Smooth muscle cell (in vitro differentiated cells): ENCODE data around the gene SSBP3. TPM values are rescaled to one million over a fixed set of nuclear protein-coding genes. Genes with fewer than 3 reads are reported as not detected.

Experiments used
- DNase-seq: peaks from one replicate; lab custom pipeline; 2025; ENCODE audit not compliant: unreplicated experiment; lab: John Stamatoyannopoulos, UW
- H2AFZ ChIP-seq: fragments of 200-600 bp; sonication (generic); 2 replicates; pipeline ENCODE4 v1.6.0; 2016; ENCODE audit warnings: antibody characterized with exemption, low read depth, mild to moderate bottlenecking
- H3F3A ChIP-seq: fragments of 200-600 bp; sonication (generic); 2 replicates; pipeline ENCODE4 v1.6.0; 2017; ENCODE audit warnings: antibody characterized with exemption, low read depth
- H3K27ac ChIP-seq: fragments of 200-600 bp; sonication (generic); 2 replicates; pipeline ENCODE4 v1.5.1; 2016; ENCODE audit warnings: low read depth, mild to moderate bottlenecking
- H3K27me3 ChIP-seq: fragments of 200-600 bp; sonication (generic); 2 replicates; pipeline ENCODE4 v1.6.1; 2016; ENCODE audit warnings: low read depth, mild to moderate bottlenecking
- H3K36me3 ChIP-seq: fragments of 200-600 bp; sonication (generic); 2 replicates; pipeline ENCODE4 v1.5.1; 2016; ENCODE audit warnings: low read depth
- H3K4me1 ChIP-seq: fragments of 200-600 bp; sonication (generic); 2 replicates; pipeline ENCODE4 v1.5.1; 2016; ENCODE audit warnings: low read depth
- H3K4me2 ChIP-seq: fragments of 200-600 bp; sonication (generic); 2 replicates; pipeline ENCODE4 v1.6.0; 2016; ENCODE audit warnings: mild to moderate bottlenecking
- H3K4me3 ChIP-seq: fragments of 200-600 bp; sonication (generic); 2 replicates; pipeline ENCODE4 v1.5.1; 2016; ENCODE audit warnings: mild to moderate bottlenecking
- H3K79me2 ChIP-seq: fragments of 200-600 bp; sonication (generic); 2 replicates; pipeline ENCODE4 v1.6.0; 2016; ENCODE audit warnings: low read depth, mild to moderate bottlenecking
- H3K9ac ChIP-seq: fragments of 200-600 bp; sonication (generic); 2 replicates; pipeline ENCODE4 v1.6.0; 2016; ENCODE audit warnings: low read depth
- H3K9me3 ChIP-seq: fragments of 200-600 bp; sonication (generic); replicated peaks from 2 replicates; pipeline ENCODE4 v1.5.1; 2016; ENCODE audit warnings: low read depth
- H4K20me1 ChIP-seq: fragments of 200-600 bp; sonication (generic); 2 replicates; pipeline ENCODE4 v1.6.0; 2016; ENCODE audit warnings: low read depth
- CTCF ChIP-seq: fragments of 200-600 bp; sonication (generic); IDR thresholded peaks from 2 replicates; pipeline ENCODE4 v1.5.1; 2017; ENCODE audit warnings: borderline replicate concordance, mild to moderate bottlenecking, antibody characterized with exemption; ENCODE audit not compliant: insufficient read depth, poor library complexity, severe bottlenecking
- WGBS: methylation state at CpG from one replicate; pipeline ENCODE4 v1.1.7; 2016; ENCODE audit warnings: low lambda C conversion rate; 5-methylcytosine and 5-hydroxymethylcytosine counted together
- polyA plus RNA-seq: library from polyadenylated mRNA; unstranded; fragments of >200 nt; fragmentation: Nextera tagmentation; extraction: Ambion mirVana; gene quantifications from 2 replicates; pipeline ENCODE4 v1.2.1, GENCODE V29; 2016
- total RNA-seq: library from RNA; depleted of rRNA; stranded (reverse); fragments of >200 nt; gene quantifications from 2 replicates; pipeline ENCODE4 v1.2.3, GENCODE V29; 2014

SSBP3 gene
- total and polyA plus RNA-seq, 2 experiments from 2014 or later = 26.5 to 30.1 TPM

GRCh38 chr1:54410359-54410758 lies 4.2 kb upstream of the SSBP3 start:
- Histone ChIP-seq H3F3A (peaks cover 9% of the 10 kb centered on the region), H4K20me1 (peaks cover 2% of the 10 kb centered on the region), H3K4me1 (peaks cover 12% of the 10 kb centered on the region), H3K27ac (no peak overlapping the region), H3K27me3 (no peaks in the 10 kb centered on the region), H3K4me2 (no peak overlapping the region), H3K79me2 (peaks cover 2% of the 10 kb centered on the region), H3K36me3 (no peaks in the 10 kb centered on the region), H3K9ac (no peak overlapping the region), H3K9me3 (no peaks in the 10 kb centered on the region), H2AFZ (no peak overlapping the region), H3K4me3 (no peak overlapping the region)
- DNase-seq = no peak
- WGBS = 97% methylated on average over 9 of the region's 9 CpGs
- no peak for TF ChIP-seq CTCF

GRCh38 chr1:54409156-54410142 lies 3.3 kb upstream of the SSBP3 start:
- no peak for DNase-seq
- no peak overlapping the region for H3K4me3 ChIP-seq
- no peak overlapping the region for H2AFZ ChIP-seq
- no peak overlapping the region for H3K4me2 ChIP-seq
- H3K79me2 ChIP-seq = peaks cover 9% of the 10 kb centered on the region
- peak overlapping the region; percentile 98 for H3K27ac ChIP-seq
- H3K27me3 ChIP-seq = no peaks in the 10 kb centered on the region
- H4K20me1 ChIP-seq = peaks cover 9% of the 10 kb centered on the region
- no peak overlapping the region for H3K9ac ChIP-seq
- H3F3A ChIP-seq = peaks cover 9% of the 10 kb centered on the region
- peaks cover 13% of the 10 kb centered on the region for H3K4me1 ChIP-seq
- H3K36me3 ChIP-seq = no peaks in the 10 kb centered on the region
- 76% methylated on average over 9 of the region's 9 CpGs for WGBS
- no peaks in the 10 kb centered on the region for H3K9me3 ChIP-seq
- TF ChIP-seq CTCF = no peak

GRCh38 chr1:54408147-54409066 lies 2.2 kb upstream of the SSBP3 start:
- no peak for TF ChIP-seq CTCF
- peak overlapping the region; percentile 91 for H2AFZ ChIP-seq
- H3F3A ChIP-seq = peaks cover 9% of the 10 kb centered on the region

More at GRCh38 chr1:54408147-54409066, 2.2 kb upstream of the SSBP3 start:
- H3K27me3 ChIP-seq = no peaks in the 10 kb centered on the region
- H3K27ac ChIP-seq = peak overlapping the region; percentile 98
- H3K9me3 ChIP-seq = no peaks in the 10 kb centered on the region
- peak overlapping the region; percentile 95 for H3K4me2 ChIP-seq
- WGBS = 21% methylated on average over 9 of the region's 9 CpGs
- peaks cover 12% of the 10 kb centered on the region for H3K79me2 ChIP-seq
- peaks cover 20% of the 10 kb centered on the region for H4K20me1 ChIP-seq
- peaks cover 24% of the 10 kb centered on the region for H3K4me1 ChIP-seq
- H3K4me3 ChIP-seq = peak overlapping the region; percentile 90
- no peak for DNase-seq
- H3K36me3 ChIP-seq = no peaks in the 10 kb centered on the region
- peak overlapping the region; percentile 82 for H3K9ac ChIP-seq
